ENCODE results near the gene HRH2.
A peak's percentile ranks its signal among the peaks of the same experiment; 100 is the strongest.

The HRH2 gene

GRCh38 chr5:175670372-175670771, 12.5 kb downstream of the HRH2 start:
- intact Hi-C loops (cut with DNase I): no loop called here
- no peak for DNase-seq

GRCh38 chr5:175671013-175671412, 13.1 kb downstream of the HRH2 start:
- peak in 1 of 42 donors; percentile 12 for DNase-seq
- intact Hi-C loops (cut with DNase I): no loop called here

GRCh38 chr5:175672976-175673648, 15.2 kb downstream of the HRH2 start:
- intact Hi-C loops (cut with DNase I): no loop called here

GRCh38 chr5:175674731-175675346, 17.0 kb downstream of the HRH2 start:
- intact Hi-C loops (cut with DNase I): no loop called here
- no peak for DNase-seq

More at GRCh38 chr5:175672976-175673648, 15.2 kb downstream of the HRH2 start:
- no peak for DNase-seq

- no peak for DNase-seq
- intact Hi-C loops (cut with DNase I): no loop called here
Observed at GRCh38 chr5:175675873-175676272, 18.0 kb downstream of the HRH2 start.

- intact Hi-C loops (cut with DNase I): no loop called here
- DNase-seq: no peak
Observed at GRCh38 chr5:175677571-175677970, 19.7 kb downstream of the HRH2 start.

GRCh38 chr5:175678074-175678473, 20.2 kb downstream of the HRH2 start:
- intact Hi-C loops (cut with DNase I): no loop called here
- no peak for DNase-seq

GRCh38 chr5:175679411-175679810, 21.5 kb downstream of the HRH2 start:
- no peak for DNase-seq
- intact Hi-C loops (cut with DNase I): no loop called here

- DNase-seq: no peak
- intact Hi-C loops (cut with DNase I): no loop called here
Observed at GRCh38 chr5:175680020-175680419, 22.1 kb downstream of the HRH2 start.

- DNase-seq: no peak
- intact Hi-C loops (cut with DNase I): no loop called here
Observed at GRCh38 chr5:175680463-175680862, 22.6 kb downstream of the HRH2 start.

- DNase-seq: peak in 34 of 42 donors; percentile 38 to 90 (median 62)
- intact Hi-C loops (cut with DNase I): no loop called here
Observed at GRCh38 chr5:175681045-175681967, 23.4 kb downstream of the HRH2 start.

GRCh38 chr5:175681968-175682340, 24.1 kb downstream of the HRH2 start:
- intact Hi-C loops (cut with DNase I): no loop called here
- DNase-seq: peak in 14 of 42 donors; percentile 32 to 74 (median 62)

GRCh38 chr5:175682664-175683063, 24.8 kb downstream of the HRH2 start:
- intact Hi-C loops (cut with DNase I): no loop called here
- DNase-seq: peak in 1 of 42 donors; percentile 21

GRCh38 chr5:175683231-175683630, 25.4 kb downstream of the HRH2 start:
- peak in 1 of 42 donors; percentile 16 for DNase-seq

GRCh38 chr5:175683921-175684320, 26.1 kb downstream of the HRH2 start:
- peak in 1 of 42 donors; percentile 13 for DNase-seq
- intact Hi-C loops (cut with DNase I): no loop called here

More at GRCh38 chr5:175683231-175683630, 25.4 kb downstream of the HRH2 start:
- intact Hi-C loops (cut with DNase I): no loop called here

GRCh38 chr5:175684931-175685330, 27.1 kb downstream of the HRH2 start:
- no peak for DNase-seq
- intact Hi-C loops (cut with DNase I): no loop called here

- peak in 3 of 42 donors; percentile 32 to 67 (median 62) for DNase-seq
- intact Hi-C loops (cut with DNase I): no loop called here
Observed at GRCh38 chr5:175685701-175686350, 28.0 kb downstream of the HRH2 start.

- no peak for DNase-seq
- intact Hi-C loops (cut with DNase I): no loop called here
Observed at GRCh38 chr5:175686396-175686795, 28.5 kb downstream of the HRH2 start.

GRCh38 chr5:175686826-175687225, 29.0 kb downstream of the HRH2 start:
- intact Hi-C loops (cut with DNase I): no loop called here
- DNase-seq: peak in 1 of 42 donors; percentile 22

All from head of caudate nucleus (tissue), 42 donors.